SK-N-MC (cell line): ENCODE measurements around the gene NPTX1.

ENCODE experiments used
- EZH2 ChIP-seq: fragments of 200-600 bp; sonication (generic); IDR thresholded peaks from one replicate; pipeline ENCODE4 v1.6.1; 2017; ENCODE audit warnings: antibody characterized with exemption
- FOXP2 ChIP-seq: optimal IDR thresholded peaks from 2 replicates; pipeline ENCODE3; 2011; ENCODE audit warnings: mild to moderate bottlenecking, moderate library complexity; ENCODE audit not compliant: insufficient read depth; ENCODE audit errors: extremely low read length, control extremely low read depth
- POLR2AphosphoS5 ChIP-seq: IDR thresholded peaks from 2 replicates; pipeline ENCODE4 v1.6.1; 2012; ENCODE audit warnings: mild to moderate bottlenecking, low read depth, low read length, borderline replicate concordance

DNA sequence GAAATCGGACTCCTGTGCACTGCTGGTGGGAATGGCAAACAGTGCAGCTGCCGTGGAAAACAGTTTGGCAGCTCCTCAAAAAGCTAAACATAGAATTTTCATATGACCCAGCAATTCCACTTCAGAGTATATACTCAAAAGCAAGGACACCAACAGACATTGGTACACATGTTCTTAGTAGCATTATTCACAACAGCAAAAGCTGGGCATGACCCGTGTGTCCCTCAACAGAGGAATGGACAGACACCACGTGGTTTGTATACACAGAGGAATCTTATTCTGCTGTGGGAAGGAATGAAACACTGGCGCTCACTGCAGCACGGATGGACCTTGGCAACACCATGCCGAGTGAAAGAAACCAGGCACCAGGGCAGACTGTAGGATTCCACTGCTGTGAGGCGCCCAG, 16.0 kb downstream of the NPTX1 start:
- TF ChIP-seq EZH2 (no peak), POLR2AphosphoS5 (no peak), FOXP2 (no peak)
